ENCODE data around the gene APBA1.

The APBA1 gene

DNA sequence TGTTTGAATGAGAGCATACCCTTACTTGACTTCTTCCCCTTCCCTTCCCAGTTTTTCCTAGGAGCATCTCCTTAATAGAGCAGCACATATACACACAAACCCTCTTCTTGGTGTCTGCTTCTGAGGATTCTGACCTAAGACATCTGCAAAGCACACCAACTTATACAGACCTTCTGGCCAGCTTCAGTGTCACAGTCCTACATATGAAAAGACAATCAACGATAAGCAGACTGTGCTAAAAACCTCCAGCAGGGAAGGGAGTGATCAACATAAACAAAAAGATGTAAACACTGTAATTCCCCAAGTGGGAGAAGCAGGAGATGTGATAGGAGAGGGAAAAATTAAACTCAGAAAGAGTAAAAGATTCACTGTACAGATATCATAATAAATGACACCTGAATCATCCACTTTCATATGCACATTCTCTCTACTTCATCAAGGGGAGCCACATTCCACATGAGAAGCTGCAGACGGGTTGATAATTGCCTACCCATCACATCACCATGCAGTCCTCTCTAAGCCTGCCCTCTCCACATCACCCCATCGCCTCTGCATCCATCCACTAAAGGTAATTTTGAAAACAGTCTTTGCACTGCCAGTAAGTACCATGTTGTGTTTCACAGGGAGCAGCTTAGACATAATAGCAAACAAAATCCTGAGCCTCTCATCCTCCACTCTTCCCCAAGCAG, 13.0 kb downstream of the APBA1 start:
- in situ Hi-C loops (cut with MboI; ENCODE audit: low sequenced_read_pairs) = no loop called here

DNA sequence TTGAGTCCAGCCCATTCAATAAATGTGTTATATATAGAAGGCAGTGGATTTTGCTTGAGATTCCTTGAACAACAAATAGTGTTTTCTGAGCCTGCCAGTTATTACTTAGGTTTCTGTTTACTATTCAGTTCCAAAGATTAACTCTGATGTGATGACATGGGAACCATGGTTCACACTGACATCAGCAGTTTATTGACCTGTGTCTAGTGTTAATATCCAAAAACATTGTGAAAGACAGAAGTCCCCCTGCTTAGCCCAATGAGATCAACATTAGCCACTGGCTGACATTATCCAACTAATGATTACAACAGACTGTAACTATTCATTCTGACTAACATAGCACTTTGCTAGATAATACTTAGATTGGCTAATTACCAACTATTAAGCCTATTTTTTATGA, 14.9 kb downstream of the APBA1 start:
- in situ Hi-C loops (cut with MboI; ENCODE audit: low sequenced_read_pairs) = no loop called here

DNA sequence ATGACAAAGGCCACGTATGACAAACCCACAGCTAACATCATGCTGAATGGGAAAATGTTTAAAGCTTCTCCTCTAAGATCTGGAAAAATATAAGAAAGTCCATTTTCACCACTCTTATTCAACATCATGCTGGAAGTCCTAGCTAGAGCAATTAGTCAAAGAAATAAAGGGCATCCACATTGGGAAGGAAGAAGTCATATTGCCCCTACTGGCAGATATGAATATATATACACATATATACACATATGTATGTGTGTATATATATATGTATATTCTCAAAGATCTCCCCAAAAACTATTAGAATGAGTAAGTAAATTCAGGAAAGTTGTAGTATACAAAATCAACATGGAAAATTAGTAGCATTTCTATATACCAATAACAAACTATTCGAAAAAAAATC, 17.1 kb downstream of the APBA1 start:
- in situ Hi-C loops (cut with MboI; ENCODE audit: low sequenced_read_pairs) = no loop called here

DNA sequence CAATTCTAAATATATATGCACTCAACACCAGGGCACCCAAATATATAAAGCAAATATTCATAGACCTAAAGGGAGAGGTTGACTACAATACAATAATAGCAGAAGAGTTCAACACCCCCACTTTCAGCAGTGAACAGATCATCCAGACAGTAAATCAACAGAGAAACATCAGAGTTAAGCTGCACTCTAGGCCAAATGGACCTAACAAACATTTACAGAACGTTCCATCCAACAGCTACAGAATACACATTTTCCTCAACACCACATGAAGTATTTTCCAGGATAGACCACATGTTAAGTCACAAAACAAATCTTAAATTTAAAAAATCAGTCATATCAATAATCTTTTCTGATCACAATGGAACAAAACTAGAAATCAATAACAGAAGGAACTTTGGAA, 18.9 kb downstream of the APBA1 start:
- in situ Hi-C loops (cut with MboI; ENCODE audit: low sequenced_read_pairs) = no loop called here

DNA sequence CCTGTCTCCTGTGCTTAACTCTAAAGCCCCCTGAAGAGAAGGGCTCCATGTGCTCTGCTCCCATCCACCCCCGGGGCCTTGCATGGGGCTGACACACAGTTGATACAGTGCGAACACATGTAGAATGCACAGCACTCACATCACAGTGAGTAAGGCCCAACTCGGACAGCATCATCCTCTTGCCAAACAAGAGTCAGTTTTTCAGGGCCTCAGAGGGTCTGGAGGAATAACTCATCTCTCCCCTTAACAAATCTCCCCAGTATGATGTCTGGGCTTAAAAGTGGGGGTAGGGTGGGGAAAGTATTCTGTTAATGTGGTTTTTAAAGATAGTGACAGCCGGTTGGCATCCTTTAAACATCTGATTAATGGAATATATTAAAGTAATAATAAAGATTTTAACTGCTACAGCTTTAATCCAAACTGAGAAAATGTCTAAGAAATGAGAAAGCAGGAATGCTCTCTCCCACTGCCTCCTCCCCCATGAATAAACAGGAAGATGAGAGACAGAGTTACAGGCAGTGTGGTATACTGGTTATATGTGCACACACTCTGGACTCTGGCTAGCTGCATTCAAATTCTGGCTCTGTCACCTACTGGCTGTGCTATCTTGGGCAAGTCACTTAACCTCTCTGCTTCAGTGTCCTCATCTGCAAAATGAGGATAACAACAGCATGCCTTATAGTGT, 22.5 kb downstream of the APBA1 start:
- in situ Hi-C loops (cut with MboI; ENCODE audit: low sequenced_read_pairs) = no loop called here

DNA sequence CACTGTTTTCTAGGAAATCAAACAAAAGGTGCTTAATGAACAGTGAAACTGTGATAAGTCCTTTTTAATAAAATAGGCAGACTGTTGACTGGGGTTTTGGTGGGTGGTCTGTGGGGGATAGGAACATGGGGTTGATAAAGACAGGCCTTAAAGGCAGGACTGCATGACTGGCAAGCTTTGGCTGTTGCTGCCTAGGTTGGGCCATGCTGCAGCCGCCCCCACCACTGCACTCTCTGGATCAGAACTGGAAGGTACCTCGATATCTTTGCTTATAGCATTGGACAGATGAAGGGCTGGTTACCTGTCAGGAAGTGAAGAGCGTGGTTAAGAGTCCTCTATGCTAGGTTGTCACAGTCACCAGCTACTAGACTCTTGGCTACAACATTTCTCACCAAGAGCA, 24.4 kb downstream of the APBA1 start:
- in situ Hi-C loops (cut with MboI; ENCODE audit: low sequenced_read_pairs) = no loop called here

DNA sequence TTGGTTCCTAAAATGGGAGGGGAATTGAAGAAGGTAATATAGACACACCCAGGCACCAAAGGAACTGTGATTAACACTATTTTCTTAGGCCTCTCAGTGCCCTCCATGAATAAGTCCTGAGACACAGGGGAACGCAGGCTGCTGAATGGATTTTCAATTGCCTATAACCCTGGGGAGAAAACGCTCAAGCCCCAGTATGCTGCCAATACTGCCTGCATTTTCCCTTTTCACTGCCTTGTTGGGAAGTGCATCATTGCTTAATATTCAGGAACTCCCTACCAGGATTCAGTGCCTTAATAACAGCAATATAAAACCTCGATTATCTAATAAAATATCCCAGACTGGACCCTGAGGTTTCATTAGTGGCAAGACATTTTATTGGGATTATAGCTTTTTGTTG, 25.4 kb downstream of the APBA1 start:
- in situ Hi-C loops (cut with MboI; ENCODE audit: low sequenced_read_pairs) = no loop called here

DNA sequence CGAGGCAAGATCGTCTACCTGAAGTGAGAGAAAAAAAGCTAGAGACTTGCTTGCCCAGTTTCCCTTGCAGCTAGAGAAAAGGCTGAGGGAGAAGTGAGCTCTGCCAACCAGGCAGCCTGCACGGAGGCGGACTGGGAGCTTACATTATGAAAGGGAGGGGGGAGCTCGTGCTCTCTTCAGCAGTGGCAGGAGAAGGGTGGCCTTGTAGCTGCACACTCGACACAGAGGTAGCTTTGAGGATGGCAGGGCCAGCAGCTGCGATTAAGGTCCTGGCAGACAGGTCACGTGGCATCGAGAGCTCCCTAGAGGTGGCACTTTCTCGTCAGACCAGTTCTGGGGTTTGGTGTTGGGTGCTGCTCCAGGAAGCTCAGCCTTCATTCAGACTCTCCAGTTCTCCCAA, 26.7 kb downstream of the APBA1 start:
- in situ Hi-C loops (cut with MboI; ENCODE audit: low sequenced_read_pairs) = no loop called here

DNA sequence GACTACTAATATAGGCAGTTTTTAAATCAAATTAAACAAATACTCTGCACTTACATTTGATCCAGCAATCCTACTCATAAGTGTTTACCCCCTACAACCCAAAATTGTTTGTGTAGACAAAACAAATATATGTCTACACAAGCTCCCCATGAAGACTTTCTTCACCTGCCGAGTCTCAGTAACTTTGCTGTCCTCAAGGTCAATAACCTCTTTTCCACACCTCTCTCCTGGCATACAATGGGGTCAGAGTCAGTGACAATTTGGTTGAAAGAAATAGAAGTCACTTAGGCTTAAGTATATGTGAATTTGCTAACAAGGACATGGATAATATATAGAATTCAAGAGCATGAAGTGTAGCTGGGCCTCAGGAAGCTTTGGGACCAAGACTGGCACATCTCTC, 29.1 kb downstream of the APBA1 start:
- in situ Hi-C loops (cut with MboI; ENCODE audit: low sequenced_read_pairs) = no loop called here

DNA sequence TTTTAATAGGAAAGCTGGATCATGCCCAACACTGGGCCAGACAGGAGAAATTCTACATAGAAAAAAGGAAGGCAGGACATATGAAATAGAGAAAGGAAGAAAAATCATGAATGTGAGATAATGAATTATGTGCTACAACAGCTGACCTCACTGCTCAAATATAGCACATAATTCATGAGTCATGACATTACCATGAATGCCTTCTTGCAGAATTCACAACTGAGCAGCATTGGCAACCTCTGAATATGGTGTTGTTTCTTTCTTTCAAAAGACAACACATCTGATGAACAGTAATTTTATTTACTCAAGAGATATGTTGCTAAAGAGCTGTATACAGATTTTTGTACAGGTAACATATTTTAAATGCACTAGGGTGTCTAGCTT, 34.4 kb downstream of the APBA1 start:
- in situ Hi-C loops (cut with MboI; ENCODE audit: low sequenced_read_pairs) = no loop called here

DNA sequence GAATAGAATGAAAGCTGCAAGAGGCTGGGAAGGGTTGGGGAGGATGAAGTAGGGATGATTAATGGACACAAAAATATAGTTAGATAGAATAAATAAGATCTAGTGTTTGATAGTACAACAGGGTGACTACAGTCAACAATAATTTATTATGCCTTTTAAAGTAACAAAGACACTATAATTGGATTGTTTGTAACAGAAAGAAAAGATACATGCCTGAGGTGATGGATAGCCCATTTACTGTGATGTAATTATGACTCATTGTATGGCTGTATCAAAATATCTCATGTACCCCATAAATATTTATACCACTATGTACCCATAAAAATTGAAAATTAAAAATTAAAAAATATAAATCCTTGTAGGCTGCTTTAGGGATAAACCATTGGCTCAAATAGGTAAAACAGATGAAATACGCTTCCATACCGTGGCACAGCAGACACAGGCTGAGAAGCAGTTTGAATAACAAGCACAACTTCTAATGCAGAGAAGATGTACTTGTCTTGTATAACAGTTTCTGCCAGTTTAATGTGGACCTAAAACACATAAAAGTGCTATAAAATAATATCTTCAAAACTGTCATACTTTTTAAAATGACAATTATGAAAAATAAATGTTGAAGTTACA, 34.9 kb downstream of the APBA1 start:
- in situ Hi-C loops (cut with MboI; ENCODE audit: low sequenced_read_pairs) = no loop called here

DNA sequence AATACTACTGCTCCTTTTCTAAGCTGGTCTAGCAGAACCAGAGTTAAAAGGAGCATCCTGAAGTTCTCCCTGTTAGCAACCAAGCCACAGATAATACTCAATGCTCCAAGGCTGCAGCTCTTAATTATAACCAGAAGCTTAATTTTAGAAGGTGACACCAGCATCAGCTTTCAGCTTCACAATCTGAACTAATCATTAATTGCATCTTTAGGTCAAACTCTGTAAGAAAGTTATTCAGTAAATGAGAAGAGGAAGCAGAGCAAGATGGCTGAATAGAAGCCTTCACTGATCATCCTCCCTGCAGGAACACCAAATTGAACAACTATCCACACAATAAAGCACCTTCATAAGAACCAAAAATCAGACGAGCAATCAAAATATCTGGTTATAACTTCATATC, 38.5 kb downstream of the APBA1 start:
- in situ Hi-C loops (cut with MboI; ENCODE audit: low sequenced_read_pairs) = no loop called here

DNA sequence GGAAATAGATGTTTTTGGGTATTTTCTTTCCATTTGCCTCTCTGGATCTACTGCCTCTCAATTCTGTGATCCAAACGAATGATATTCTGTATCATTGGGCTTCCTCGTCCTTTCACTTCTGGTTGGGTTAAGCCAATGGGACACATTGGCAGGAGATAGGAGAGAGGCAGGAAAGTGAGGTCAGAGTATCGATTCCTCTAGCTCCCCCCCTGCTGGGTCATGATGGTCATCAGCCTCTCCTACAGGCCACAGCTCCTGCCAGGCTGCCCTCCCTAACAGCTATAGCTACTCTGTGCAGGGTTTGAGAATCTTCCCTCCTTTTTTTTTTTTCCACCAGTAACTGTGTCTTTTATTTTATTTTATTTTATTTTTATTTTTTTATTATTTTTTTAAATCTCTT, 39.4 kb downstream of the APBA1 start:
- in situ Hi-C loops (cut with MboI; ENCODE audit: low sequenced_read_pairs) = no loop called here

DNA sequence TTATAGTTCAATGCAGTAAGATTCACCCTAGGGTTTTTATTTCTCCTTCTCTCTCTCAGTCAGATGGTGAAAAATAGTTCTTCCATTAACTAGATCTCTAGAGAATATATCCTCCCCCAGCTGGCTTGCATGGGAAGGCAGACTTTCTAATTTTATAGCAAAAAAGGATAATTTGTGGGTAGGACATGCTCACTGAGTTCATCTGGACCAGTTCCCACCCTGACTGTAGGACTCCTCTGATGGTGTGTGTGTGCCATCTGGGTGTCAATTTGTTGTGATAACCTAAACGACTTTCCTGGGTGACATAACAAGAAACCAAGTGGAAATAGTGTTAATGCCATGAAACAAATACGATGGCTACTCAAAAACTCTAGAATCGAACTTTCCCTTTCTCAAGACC, 44.9 kb downstream of the APBA1 start:
- in situ Hi-C loops (cut with MboI; ENCODE audit: low sequenced_read_pairs) = no loop called here

DNA sequence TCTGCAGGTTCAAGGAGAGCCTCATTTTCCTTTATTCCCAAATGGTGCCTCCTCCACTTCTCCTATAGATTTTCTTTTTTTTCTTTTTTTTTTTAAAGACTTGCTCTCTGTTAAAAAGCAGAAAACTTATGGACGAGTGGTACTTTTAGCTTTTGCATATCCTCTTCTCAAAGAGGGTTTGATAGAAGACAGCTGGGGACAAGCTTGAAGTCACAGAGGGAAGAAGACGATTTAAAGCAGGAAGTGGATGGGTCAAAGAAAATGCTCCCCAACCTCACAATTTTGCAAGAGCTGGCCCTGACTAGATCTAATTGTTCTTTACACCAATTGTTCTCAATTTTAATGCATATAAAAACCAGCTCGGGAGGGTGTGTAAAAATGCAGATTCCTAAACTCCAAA, 48.9 kb downstream of the APBA1 start:
- in situ Hi-C loops (cut with MboI; ENCODE audit: low sequenced_read_pairs) = no loop called here

DNA sequence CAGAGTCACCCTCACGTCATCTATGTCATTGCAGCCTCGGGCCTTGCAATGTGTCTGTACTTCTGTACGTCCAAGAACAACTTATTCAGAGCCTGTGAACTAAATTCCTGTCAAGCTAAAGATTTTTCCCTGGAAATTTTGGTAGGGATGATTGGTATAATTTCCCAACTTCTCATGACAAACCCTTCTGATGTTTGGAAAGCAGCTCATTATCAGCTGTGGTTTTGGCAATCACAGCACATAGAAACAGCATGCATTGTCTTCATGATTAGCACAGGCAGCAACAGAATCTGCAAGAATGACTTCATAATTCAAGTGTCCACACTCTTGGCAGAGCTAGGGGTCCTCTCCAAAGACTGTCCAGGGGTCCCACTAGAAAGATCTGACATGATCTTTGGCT, 49.5 kb downstream of the APBA1 start:
- in situ Hi-C loops (cut with MboI; ENCODE audit: low sequenced_read_pairs) = no loop called here

DNA sequence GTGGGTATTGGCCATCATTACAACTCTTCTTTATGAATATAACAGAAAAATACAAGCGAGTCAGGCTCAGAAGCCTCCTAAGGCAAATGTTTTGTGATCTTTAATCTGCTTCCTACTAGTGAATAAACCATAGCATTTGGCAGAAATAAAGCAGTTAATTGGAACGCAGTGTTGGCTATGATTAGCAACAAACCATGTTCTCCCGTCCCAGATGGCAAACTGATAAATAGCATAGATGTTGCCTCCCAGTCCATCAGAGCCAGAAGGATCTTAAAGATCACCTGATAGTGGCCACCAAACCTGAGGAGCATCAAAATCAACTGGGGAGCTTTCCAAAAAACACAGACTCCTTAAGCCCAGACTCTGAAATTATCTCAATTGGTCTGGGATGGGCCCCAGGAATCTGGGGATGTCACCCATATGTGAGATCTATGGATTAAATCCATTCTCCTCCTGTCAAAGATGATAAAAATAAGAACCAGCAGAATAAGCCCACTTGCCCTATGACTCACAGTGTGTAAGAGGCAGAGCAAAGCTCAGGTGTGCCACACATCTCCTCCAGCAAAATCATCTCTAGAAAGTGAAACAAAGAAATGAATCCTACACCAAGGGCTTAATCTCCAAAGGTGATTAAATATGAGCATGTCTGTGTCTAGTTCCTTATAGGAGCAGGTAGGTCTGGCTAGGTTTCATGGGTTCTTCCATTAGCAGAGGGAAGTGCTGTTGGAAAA, 50.3 kb downstream of the APBA1 start:
- in situ Hi-C loops (cut with MboI; ENCODE audit: low sequenced_read_pairs) = no loop called here

DNA sequence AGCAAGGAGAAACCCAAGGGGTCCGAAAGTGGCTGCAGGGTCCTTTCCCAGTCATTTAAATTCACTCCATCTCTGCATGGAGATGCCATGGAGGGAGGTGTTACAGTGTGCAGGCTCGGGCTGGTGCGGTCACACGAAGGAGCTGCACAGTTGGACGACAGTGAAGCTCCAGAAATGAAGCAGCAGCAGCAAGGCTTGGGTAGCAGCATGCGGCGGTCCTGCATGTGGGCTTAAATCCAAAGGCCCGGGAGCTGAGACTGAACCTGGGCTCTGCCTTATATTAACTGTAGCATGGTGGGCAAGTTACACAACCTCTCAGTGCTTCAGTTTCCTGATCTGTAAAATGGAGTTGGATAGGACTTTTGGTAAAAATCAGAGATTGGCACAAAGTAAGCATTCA, 51.4 kb downstream of the APBA1 start:
- in situ Hi-C loops (cut with MboI; ENCODE audit: low sequenced_read_pairs) = no loop called here

DNA sequence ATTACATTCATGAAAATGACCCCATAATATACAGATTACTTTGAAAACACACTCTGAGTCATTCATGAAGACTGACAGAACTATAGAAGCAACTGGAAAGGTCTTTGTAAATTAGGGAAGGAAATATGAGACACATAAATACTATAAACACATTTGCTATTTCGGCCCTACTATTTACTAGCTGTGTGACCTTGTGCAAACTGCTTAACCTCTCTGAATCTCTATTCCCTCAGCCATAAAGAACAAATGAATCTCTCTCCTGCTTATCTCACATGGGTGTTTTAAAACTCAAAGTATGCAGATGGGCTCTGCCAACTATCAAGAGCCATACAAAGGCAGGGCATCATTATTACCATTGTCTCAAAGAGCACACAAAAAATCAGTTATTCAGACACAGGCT, 52.9 kb downstream of the APBA1 start:
- in situ Hi-C loops (cut with MboI; ENCODE audit: low sequenced_read_pairs) = no loop called here

DNA sequence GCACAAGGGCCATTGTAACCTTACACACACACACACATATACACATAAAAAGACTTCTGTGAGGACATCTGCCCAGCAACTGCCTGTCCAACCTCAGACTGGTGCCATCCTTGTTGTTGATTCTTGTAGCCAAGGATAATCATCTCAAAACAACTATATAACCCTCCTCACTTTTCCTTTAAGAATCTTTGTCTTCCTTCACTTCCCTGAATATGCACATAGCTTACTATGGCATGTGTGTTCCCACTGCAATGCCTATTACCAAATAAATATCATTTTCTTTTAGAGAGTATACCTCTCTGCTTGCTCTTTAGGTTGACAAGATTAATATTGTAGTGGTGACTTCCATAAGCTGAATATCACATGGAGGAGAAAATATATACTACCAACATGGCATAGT, 55.2 kb downstream of the APBA1 start:
- in situ Hi-C loops (cut with MboI; ENCODE audit: low sequenced_read_pairs) = no loop called here

DNA sequence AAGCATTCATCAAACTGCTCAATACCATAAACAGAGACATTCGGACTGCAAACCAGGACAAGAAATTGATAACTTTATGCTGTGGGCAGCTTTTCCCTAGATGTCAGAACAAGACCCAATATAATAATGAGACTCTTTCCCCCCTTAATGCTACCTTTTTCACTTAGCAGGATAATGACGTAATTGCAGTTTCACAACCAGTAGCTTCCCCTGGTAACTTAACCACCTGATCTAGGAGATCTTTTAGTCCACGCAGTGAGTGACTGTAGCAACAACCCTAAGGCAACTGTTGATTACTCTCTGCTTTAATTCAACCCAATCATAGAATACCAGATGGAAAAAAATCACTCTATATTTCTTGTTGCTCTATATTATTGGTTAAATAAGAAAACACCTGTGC, 56.3 kb downstream of the APBA1 start:
- in situ Hi-C loops (cut with MboI; ENCODE audit: low sequenced_read_pairs) = no loop called here

DNA sequence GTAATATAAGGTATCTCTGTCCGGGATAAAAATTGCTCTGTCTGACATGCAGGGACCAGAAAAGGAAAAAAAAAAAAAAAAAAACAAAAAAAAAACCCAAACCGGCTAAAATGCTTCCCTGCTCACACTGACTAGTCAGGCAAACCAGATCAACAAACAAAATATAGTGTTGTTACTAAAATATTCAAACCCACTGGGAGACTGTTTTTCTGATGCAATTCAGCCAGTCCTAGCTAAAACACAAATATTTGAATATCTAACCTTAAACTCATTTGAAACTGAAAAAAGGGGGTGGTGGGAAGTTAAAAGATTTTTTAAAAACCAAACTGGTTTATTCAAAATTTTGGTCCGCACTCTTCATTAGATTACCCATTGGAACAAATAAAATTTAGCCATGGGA, 61.0 kb downstream of the APBA1 start:
- in situ Hi-C loops (cut with MboI; ENCODE audit: low sequenced_read_pairs) = no loop called here
